ENCODE data around the gene TTLL7. TPM values are rescaled to one million over a fixed set of nuclear protein-coding genes. Genes with fewer than 3 reads are reported as not detected.

TTLL7 gene
- total RNA-seq, 4 donors from 2014 or later = 1.2 to 16.5 (median 4.1) TPM

DNA sequence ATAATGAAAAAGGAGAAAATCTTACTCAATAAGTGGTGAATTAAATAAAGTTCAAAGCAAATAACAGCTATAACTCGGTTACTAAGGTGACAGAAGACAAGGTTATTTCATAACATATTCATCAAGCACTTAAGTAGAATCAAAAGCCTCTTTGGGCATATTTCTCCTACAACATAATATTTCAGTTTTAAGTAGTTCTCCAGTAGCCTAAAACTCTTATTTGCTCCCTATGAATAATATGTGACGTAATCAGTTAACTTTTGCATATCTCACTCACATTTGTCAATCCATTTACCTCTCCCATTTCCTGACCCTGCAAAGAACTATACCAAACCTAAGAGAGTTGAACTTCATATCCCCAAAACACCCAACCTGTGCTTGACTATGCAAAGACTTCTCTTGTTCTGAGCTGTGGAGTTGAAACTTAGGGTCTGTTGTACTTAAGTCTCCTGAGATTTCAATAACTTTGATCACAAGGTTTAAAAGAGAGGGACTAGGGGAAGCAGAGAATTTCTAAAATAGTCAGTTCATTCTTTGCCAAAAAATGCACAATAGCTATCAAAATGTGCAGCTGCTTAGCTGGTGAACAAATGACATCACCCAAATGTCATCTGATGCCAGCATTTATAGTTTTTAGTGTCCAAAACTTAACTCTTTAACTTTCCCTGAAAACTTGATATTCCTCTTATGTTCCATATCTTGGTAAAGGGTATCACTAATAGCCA, 37.2 kb downstream of the TTLL7 start:
- no peak for DNase-seq
- Histone ChIP-seq H3K27me3 (no peaks in the 10 kb centered on the region), H3K27ac (no peak overlapping the region), H3K36me3 (no peaks in the 10 kb centered on the region), H3K9me3 (no peaks in the 10 kb centered on the region), H3K4me1 (no peaks in the 10 kb centered on the region), H3K4me3 (no peak overlapping the region)
- TF ChIP-seq, protein P1, sequence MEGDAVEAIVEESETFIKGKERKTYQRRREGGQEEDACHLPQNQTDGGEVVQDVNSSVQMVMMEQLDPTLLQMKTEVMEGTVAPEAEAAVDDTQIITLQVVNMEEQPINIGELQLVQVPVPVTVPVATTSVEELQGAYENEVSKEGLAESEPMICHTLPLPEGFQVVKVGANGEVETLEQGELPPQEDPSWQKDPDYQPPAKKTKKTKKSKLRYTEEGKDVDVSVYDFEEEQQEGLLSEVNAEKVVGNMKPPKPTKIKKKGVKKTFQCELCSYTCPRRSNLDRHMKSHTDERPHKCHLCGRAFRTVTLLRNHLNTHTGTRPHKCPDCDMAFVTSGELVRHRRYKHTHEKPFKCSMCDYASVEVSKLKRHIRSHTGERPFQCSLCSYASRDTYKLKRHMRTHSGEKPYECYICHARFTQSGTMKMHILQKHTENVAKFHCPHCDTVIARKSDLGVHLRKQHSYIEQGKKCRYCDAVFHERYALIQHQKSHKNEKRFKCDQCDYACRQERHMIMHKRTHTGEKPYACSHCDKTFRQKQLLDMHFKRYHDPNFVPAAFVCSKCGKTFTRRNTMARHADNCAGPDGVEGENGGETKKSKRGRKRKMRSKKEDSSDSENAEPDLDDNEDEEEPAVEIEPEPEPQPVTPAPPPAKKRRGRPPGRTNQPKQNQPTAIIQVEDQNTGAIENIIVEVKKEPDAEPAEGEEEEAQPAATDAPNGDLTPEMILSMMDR (IDR thresholded peaks at IDR 0.05) = no peak
- no peak for TF ChIP-seq POLR2A (IDR thresholded peaks at IDR 0.05)

- H3K27ac ChIP-seq = no peak overlapping the region
- no peak overlapping the region for H3K4me3 ChIP-seq
- H3K27me3 ChIP-seq = no peaks in the 10 kb centered on the region
- TF ChIP-seq, protein P1 (IDR thresholded peaks at IDR 0.05) = no peak
- TF ChIP-seq POLR2A (IDR thresholded peaks at IDR 0.05) = no peak
- H3K36me3 ChIP-seq = no peaks in the 10 kb centered on the region
- H3K4me1 ChIP-seq = no peaks in the 10 kb centered on the region
- no peaks in the 10 kb centered on the region for H3K9me3 ChIP-seq
- DNase-seq = no peak
These were observed 38.2 kb downstream of the TTLL7 start for GRCh38 chr1:83960669-83961277.

GRCh38 chr1:83959824-83960498, 39.0 kb downstream of the TTLL7 start:
- Histone ChIP-seq H3K27ac (no peak overlapping the region), H3K4me3 (no peak overlapping the region), H3K9me3 (no peaks in the 10 kb centered on the region), H3K36me3 (no peaks in the 10 kb centered on the region), H3K27me3 (no peaks in the 10 kb centered on the region), H3K4me1 (no peaks in the 10 kb centered on the region)
- TF ChIP-seq, protein P1 (IDR thresholded peaks at IDR 0.05) = no peak
- no peak for TF ChIP-seq POLR2A (IDR thresholded peaks at IDR 0.05)
- DNase-seq = no peak

- no peaks in the 10 kb centered on the region for H3K27me3 ChIP-seq
These were observed 40.2 kb downstream of the TTLL7 start for GRCh38 chr1:83958704-83959103.

DNA sequence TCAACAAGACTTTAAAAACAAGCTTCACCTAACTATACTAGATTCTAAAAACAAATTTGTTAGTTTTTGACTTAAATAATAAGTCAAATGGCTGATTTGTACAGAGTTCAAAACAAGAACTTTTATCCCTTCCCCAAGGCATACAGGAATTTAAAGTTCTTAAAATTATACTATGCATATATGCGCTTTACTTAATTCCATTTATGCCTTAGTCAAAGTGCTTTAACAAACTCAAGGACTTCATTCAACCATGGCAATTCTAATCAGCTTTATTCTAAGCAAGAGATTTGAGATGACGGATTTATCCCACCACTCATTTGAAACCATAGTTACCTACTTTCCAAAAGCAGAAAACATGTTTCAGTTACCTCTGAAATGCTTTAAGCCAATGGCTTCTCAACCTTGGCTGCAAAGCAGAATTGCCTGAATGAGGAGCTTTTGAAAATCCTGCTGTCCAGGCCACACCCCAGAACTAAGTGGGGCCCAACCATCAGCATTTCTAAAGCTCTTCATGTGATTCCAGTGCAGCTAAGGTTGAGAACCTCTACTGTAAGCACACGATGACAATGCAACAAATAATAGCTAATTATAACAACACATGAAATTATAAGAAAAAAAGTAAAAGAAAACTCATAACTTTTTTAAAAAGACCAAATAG, 44.6 kb downstream of the TTLL7 start:
- no peak for TF ChIP-seq POLR2A (IDR thresholded peaks at IDR 0.05)
- TF ChIP-seq, protein P1 (IDR thresholded peaks at IDR 0.05) = no peak
- Histone ChIP-seq H3K27me3 (no peaks in the 10 kb centered on the region), H3K27ac (no peak overlapping the region), H3K9me3 (no peaks in the 10 kb centered on the region), H3K36me3 (no peaks in the 10 kb centered on the region), H3K4me3 (no peak overlapping the region), H3K4me1 (no peaks in the 10 kb centered on the region)
- no peak for DNase-seq

More at GRCh38 chr1:83958704-83959103, 40.2 kb downstream of the TTLL7 start:
- Histone ChIP-seq H3K27ac (no peak overlapping the region), H3K36me3 (no peaks in the 10 kb centered on the region), H3K4me1 (no peaks in the 10 kb centered on the region), H3K4me3 (no peak overlapping the region), H3K9me3 (no peaks in the 10 kb centered on the region)
- DNase-seq = no peak
- TF ChIP-seq, protein P1 (IDR thresholded peaks at IDR 0.05) = no peak
- TF ChIP-seq POLR2A (IDR thresholded peaks at IDR 0.05) = no peak

All from Peyer's patch (tissue), 4 donors.